Muscle layer of duodenum (tissue), 2 donors: ENCODE measurements around the gene PACS2.

Experiments used
- H3K27ac ChIP-seq: one replicate; pipeline ENCODE4 v1.7.0; 2013; ENCODE audit warnings: mild to moderate bottlenecking, low read length
- H3K27me3 ChIP-seq: one replicate; pipeline ENCODE4 v1.7.0; 2013; ENCODE audit warnings: low read depth, mild to moderate bottlenecking, control low read depth, low read length
- H3K36me3 ChIP-seq, 2 donors: one replicate each; pipeline ENCODE4 v1.7.0; 2013; ENCODE audit warnings: low read length in 2 of 2, control low read depth in 1 of 2, mild to moderate bottlenecking in 1 of 2; ENCODE audit not compliant: insufficient read depth in 2 of 2, control insufficient read depth in 1 of 2
- H3K4me1 ChIP-seq, 2 donors: one replicate each; pipeline ENCODE4 v1.7.0; 2013; ENCODE audit warnings: low read length in 2 of 2, mild to moderate bottlenecking in 2 of 2, control low read depth in 1 of 2, moderate library complexity in 1 of 2; ENCODE audit not compliant: insufficient read depth in 2 of 2, control insufficient read depth in 1 of 2
- H3K4me3 ChIP-seq, 2 donors: one replicate each; pipeline ENCODE4 v1.7.0; 2013; ENCODE audit warnings: low read length in 2 of 2, low read depth in 1 of 2, mild to moderate bottlenecking in 1 of 2
- H3K9me3 ChIP-seq, 2 donors: one replicate each; pipeline ENCODE4 v1.7.0; 2013; ENCODE audit warnings: low read length in 2 of 2, control low read depth in 1 of 2, mild to moderate bottlenecking in 1 of 2; ENCODE audit not compliant: control insufficient read depth in 1 of 2
- donor health status: healthy.

PACS2 gene

GRCh38 chr14:105305345-105305744 lies 9.2 kb upstream of the PACS2 start:
- H3K9me3 ChIP-seq, result no peaks in the 10 kb centered on the region
- no peaks in the 10 kb centered on the region for H3K4me1 ChIP-seq
- H3K27ac ChIP-seq, result no peak overlapping the region
- H3K27me3 ChIP-seq, result no peaks in the 10 kb centered on the region
- no peak overlapping the region for H3K4me3 ChIP-seq
- H3K36me3 ChIP-seq, result no peaks in the 10 kb centered on the region

DNA sequence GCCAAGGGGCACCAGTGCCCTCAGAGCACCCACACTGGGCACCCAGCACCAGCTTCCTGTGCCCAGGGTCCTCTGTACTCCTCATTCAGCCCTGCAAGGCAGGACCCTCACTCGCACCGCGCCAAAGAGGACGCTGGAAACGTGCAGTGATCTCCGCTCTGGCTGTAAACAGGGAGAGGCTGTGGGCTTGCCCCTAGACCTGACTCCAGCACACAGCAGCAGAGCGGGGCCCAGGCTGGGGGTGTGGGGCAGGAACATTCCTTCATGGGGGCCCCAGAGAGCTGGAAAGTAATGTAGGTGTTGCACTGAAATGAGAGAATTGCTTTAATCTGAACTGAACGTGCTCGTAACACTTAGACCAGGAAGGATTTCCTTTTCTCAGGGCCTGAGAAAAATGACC lies 8.8 kb upstream of the PACS2 start:
- Histone ChIP-seq H3K4me1 (no peaks in the 10 kb centered on the region), H3K27ac (no peak overlapping the region), H3K36me3 (no peaks in the 10 kb centered on the region), H3K9me3 (no peaks in the 10 kb centered on the region), H3K4me3 (no peak overlapping the region), H3K27me3 (no peaks in the 10 kb centered on the region)

DNA sequence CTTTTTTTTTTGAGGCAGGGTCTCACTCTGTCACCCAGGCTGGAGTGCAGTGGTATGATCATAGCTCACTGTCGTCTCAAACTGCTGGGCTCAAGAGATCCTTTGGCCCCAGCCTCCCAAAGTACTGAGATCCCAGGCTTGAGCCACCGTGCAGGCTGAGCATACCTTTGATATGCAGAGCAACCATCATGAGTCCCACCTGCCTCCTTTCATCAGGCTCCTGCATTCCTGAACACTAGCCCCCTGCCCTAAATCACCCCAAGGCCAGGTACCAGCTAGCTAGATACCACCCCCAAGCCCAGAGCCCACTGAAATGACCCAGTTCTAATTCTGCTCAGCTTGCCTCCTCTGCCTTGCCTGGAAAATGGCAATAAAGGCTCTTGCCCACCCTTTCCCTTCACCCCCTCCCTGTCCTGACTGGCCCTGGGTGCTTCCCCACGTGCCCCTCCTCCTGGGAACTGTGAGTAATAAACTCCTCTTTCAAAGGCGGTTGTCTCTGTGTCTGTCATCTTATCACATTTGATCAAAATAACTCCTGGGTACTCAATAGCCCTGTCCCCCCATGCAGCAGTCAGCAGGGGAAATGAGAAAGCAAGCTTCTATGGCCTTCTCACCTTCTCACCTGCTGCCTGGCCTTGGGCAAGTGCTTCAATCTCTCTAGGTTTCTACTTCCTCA lies 7.4 kb upstream of the PACS2 start:
- no peaks in the 10 kb centered on the region for H3K27me3 ChIP-seq
- no peak overlapping the region for H3K27ac ChIP-seq

GRCh38 chr14:105309371-105309770 lies 5.2 kb upstream of the PACS2 start:
- peaks cover 0 to 7% of the 10 kb centered on the region in 2 donors for H3K4me1 ChIP-seq
- no peak overlapping the region for H3K27ac ChIP-seq
- H3K9me3 ChIP-seq, result no peaks in the 10 kb centered on the region
- no peaks in the 10 kb centered on the region for H3K36me3 ChIP-seq
- no peak overlapping the region for H3K4me3 ChIP-seq
- no peaks in the 10 kb centered on the region for H3K27me3 ChIP-seq

More for the DNA sequence above, 7.4 kb upstream of the PACS2 start:
- no peaks in the 10 kb centered on the region for H3K4me1 ChIP-seq
- H3K4me3 ChIP-seq, result no peak overlapping the region
- H3K9me3 ChIP-seq, result no peaks in the 10 kb centered on the region
- no peaks in the 10 kb centered on the region for H3K36me3 ChIP-seq

DNA sequence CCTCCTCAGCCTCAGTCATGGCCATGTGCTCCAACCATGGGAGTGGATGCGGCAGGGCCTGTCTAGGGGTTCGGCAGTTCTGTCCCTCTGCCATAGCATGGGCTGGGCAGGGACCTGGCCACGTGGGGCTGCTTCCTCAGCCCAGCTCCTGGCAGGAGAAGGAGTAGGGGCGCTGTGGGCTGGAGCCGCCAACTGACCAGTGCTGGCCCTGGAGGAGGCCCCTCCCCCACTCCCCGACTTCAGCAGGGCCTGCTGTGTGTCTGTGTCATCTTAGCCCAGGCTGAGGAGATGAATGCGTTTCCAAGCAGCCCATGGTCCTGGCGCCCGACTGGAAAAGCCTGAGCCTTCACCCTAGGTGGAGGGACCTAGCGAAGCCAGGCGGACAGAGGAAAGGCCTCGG lies 2.7 kb upstream of the PACS2 start:
- Histone ChIP-seq H3K4me1 (peaks cover 6 to 21% of the 10 kb centered on the region in 2 donors), H3K36me3 (no peaks in the 10 kb centered on the region), H3K27me3 (no peaks in the 10 kb centered on the region), H3K27ac (no peak overlapping the region), H3K9me3 (no peaks in the 10 kb centered on the region), H3K4me3 (no peak overlapping the region)

- H3K4me3 ChIP-seq, result no peak overlapping the region
- H3K27me3 ChIP-seq, result no peaks in the 10 kb centered on the region
- H3K4me1 ChIP-seq, result peaks cover 17 to 32% of the 10 kb centered on the region in 2 donors
- no peaks in the 10 kb centered on the region for H3K36me3 ChIP-seq
- no peak overlapping the region for H3K27ac ChIP-seq
- no peaks in the 10 kb centered on the region for H3K9me3 ChIP-seq
Measured at GRCh38 chr14:105312973-105313372, 1.6 kb upstream of the PACS2 start.

- Histone ChIP-seq H3K27ac (peak overlapping the region; percentile 67), H3K9me3 (no peaks in the 10 kb centered on the region), H3K4me1 (peaks cover 17 to 32% of the 10 kb centered on the region in 2 donors), H3K4me3 (peak overlapping the region; percentile 42 to 80), H3K27me3 (no peaks in the 10 kb centered on the region), H3K36me3 (no peaks in the 10 kb centered on the region)
Measured at GRCh38 chr14:105313381-105314286, 914 bp upstream of the PACS2 start.

GRCh38 chr14:105315211-105315721 lies 718 bp downstream of the PACS2 start:
- Histone ChIP-seq H3K9me3 (no peaks in the 10 kb centered on the region), H3K27ac (no peak overlapping the region), H3K4me3 (peak overlapping the region; percentile 68 to 73), H3K4me1 (peaks cover 17 to 32% of the 10 kb centered on the region in 2 donors), H3K36me3 (no peaks in the 10 kb centered on the region), H3K27me3 (no peaks in the 10 kb centered on the region)

DNA sequence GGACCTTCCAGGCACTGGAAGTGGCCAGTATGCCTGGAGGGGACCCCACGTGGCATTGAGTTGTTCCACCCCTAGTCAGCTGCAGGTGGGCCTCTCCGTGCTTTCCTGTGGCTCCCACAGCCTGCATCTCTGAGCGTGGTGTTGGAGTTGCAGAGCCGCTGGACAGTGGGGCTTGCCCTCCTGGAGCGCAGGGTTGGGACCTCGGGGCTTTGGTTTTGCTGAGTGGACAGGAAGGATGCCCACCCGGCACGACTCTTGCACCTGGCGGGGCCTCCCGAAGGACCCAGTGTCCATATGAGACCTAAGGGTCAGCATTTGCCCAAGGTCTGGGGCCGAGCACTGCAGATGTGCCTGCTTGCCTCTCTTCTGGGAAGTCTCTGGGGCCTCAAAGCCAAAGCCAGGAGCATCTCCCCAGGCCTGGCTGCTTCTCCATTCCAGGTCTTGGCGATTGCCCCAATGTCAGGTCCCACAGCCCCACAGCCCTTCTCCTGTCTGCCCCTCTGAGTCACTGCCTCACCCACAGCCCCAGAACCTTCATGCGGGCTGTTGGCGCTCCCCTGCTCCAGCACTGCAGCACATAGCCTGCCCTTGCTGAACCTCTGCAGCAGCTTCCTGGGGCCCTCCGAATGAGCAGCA lies 1.5 kb downstream of the PACS2 start:
- H3K4me1 ChIP-seq, result peaks cover 17 to 32% of the 10 kb centered on the region in 2 donors
- no peaks in the 10 kb centered on the region for H3K27me3 ChIP-seq
- no peak overlapping the region for H3K27ac ChIP-seq
- H3K4me3 ChIP-seq, result peak overlapping the region; percentile 68 to 73
- H3K9me3 ChIP-seq, result no peaks in the 10 kb centered on the region
- H3K36me3 ChIP-seq, result no peaks in the 10 kb centered on the region

DNA sequence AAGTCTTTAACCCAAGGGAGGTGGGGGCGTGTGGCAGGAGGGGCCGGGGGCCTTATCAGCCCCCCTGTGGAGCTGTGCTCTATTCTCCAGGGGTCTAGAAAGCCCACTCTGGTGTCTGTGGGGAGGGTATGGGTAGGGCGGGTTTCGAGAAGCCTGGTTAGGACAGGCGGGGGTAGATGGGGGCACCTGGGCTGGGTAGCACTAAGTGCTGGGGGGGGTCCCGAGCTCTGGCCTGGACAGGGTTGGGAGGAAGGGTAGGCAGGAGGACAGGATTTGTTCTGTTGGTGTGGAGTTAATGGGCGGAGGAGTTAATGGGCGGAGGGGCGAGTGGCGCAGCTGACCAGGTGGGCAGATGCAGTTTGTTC lies 2.0 kb downstream of the PACS2 start:
- Histone ChIP-seq H3K27me3 (no peaks in the 10 kb centered on the region), H3K4me3 (peak overlapping the region in 1 of 2 donors; percentile 73), H3K27ac (no peak overlapping the region), H3K9me3 (no peaks in the 10 kb centered on the region), H3K4me1 (peaks cover 17 to 32% of the 10 kb centered on the region in 2 donors), H3K36me3 (no peaks in the 10 kb centered on the region)

DNA sequence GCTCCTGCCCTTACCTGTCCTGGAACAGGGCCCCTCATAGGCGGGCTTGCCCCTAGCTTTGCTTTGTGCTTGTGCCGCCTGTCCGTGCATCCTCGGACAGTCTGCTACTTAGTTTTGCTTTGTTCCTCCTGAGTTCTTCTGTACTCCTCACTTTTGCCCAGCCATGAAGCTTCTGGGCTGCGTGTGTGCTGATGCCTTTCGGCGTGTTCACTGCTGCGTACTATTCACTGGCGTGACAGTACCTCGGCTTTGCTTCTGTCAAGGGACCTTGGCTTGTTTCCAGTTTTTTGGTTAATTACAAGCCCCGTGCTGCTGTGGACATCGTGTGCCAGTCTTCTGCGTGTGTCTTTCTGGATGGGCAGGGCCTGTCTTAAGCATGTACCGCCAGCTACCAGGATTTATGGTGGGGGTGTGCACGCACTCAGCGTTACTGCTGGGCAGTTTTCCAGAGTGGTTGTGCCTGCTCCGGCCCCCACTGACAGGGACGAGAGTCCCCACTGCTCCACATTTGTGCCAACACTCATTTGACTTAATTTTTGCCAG lies 2.5 kb downstream of the PACS2 start:
- H3K36me3 ChIP-seq, result no peaks in the 10 kb centered on the region
- no peaks in the 10 kb centered on the region for H3K9me3 ChIP-seq
- H3K27me3 ChIP-seq, result no peaks in the 10 kb centered on the region
- H3K27ac ChIP-seq, result no peak overlapping the region
- H3K4me1 ChIP-seq, result peaks cover 17 to 32% of the 10 kb centered on the region in 2 donors
- H3K4me3 ChIP-seq, result peak overlapping the region; percentile 8 to 73
